Metanephros (tissue), 1 donor: Measurements from ENCODE around the gene C11orf42. TPM values are rescaled to one million over a fixed set of nuclear protein-coding genes. Genes with fewer than 3 reads are reported as not detected.

Source experiments
- total RNA-seq: library from RNA; depleted of rRNA; stranded (reverse); fragments of >200 nt; gene quantifications from one replicate; pipeline ENCODE4 v1.2.3, GENCODE V29; 2014

Gene C11orf42
- total RNA-seq = not detected

GRCh38 chr11:6205366-6205765 is at the start of gene C11orf42:
Gene C11orf42, plus strand, starts transcription at chr11:6205557. Its CDS starts 59 bp downstream, at chr11:6205616.

GRCh38 chr11:6170226-6170625 is 35.1 kb upstream of the C11orf42 start, which contains the start of gene OR52B2:
Gene OR52B2, minus strand, starts transcription at chr11:6170326. Its CDS starts 0 bp downstream, at chr11:6170326.

GRCh38 chr11:6199174-6199810 is 6.1 kb upstream of the C11orf42 start, which contains the start of gene OR52W1:
Gene OR52W1, plus strand, starts transcription at chr11:6199224. Its CDS starts 0 bp downstream, at chr11:6199224.

GRCh38 chr11:6234387-6235107 is 29.2 kb downstream of the C11orf42 start, which contains the start of gene FHIP1B:
Gene FHIP1B, minus strand, starts transcription at chr11:6234636. Its CDS starts 10,120 bp downstream, at chr11:6224516.

GRCh38 chr11:6238902-6239301 is 33.5 kb downstream of the C11orf42 start, which contains the start of gene CNGA4:
Gene CNGA4, plus strand, starts transcription at chr11:6239089. Its CDS starts 118 bp downstream, at chr11:6239207.

Other genes starting within 250 kb of the C11orf42 start
- gene OR56A5, start 237.1 kb upstream of the C11orf42 start, total RNA-seq = not detected
- gene OR52L1, start 218.6 kb upstream of the C11orf42 start, total RNA-seq = not detected
- gene OR56A4, start 198.6 kb upstream of the C11orf42 start, total RNA-seq = not detected
- 0.12 TPM for gene OR56A1, start 174.8 kb upstream of the C11orf42 start, total RNA-seq
- not detected for gene OR56B4, start 97.9 kb upstream of the C11orf42 start, total RNA-seq
- not detected for gene OR52B2, start 35.2 kb upstream of the C11orf42 start, total RNA-seq
- not detected for gene OR52W1, start 6.3 kb upstream of the C11orf42 start, total RNA-seq
- gene FHIP1B, start 29.1 kb downstream of the C11orf42 start, total RNA-seq = 57.0 TPM
- 0.23 TPM for gene CNGA4, start 33.5 kb downstream of the C11orf42 start, total RNA-seq
- 0.41 TPM for gene CCKBR, start 54.3 kb downstream of the C11orf42 start, total RNA-seq
- gene CAVIN3, start 114.9 kb downstream of the C11orf42 start, total RNA-seq = 25.0 TPM
- 27.4 TPM for gene SMPD1, start 184.9 kb downstream of the C11orf42 start, total RNA-seq
- gene APBB1, start 213.5 kb downstream of the C11orf42 start, total RNA-seq = 61.8 TPM
- 2.5 TPM for gene HPX, start 235.4 kb downstream of the C11orf42 start, total RNA-seq